ENCODE measurements around the gene TEAD1.

The TEAD1 gene

GRCh38 chr11:12762696-12763324 lies 88.6 kb downstream of the TEAD1 start:
- DNase-seq (ENCODE audit: extremely low read depth, low read depth) = no peak
- TF ChIP-seq CTCF (IDR thresholded peaks at IDR 0.05; ENCODE audit: low read depth, low read length) = no peak

- no peak for DNase-seq (ENCODE audit: extremely low read depth, low read depth)
- no peak for TF ChIP-seq CTCF (IDR thresholded peaks at IDR 0.05; ENCODE audit: low read depth, low read length)
Observed at GRCh38 chr11:12764187-12764914, 90.1 kb downstream of the TEAD1 start.

- DNase-seq (ENCODE audit: extremely low read depth, low read depth) = no peak
- no peak for TF ChIP-seq CTCF (IDR thresholded peaks at IDR 0.05; ENCODE audit: low read depth, low read length)
Observed at GRCh38 chr11:12765428-12765827, 91.2 kb downstream of the TEAD1 start.

GRCh38 chr11:12767027-12767426 lies 92.8 kb downstream of the TEAD1 start:
- TF ChIP-seq CTCF (IDR thresholded peaks at IDR 0.05; ENCODE audit: low read depth, low read length) = no peak
- no peak for DNase-seq (ENCODE audit: extremely low read depth, low read depth)

- no peak for DNase-seq (ENCODE audit: extremely low read depth, low read depth)
Observed at GRCh38 chr11:12767577-12767976, 93.4 kb downstream of the TEAD1 start.

GRCh38 chr11:12768726-12769673 lies 94.8 kb downstream of the TEAD1 start:
- no peak for TF ChIP-seq CTCF (IDR thresholded peaks at IDR 0.05; ENCODE audit: low read depth, low read length)
- DNase-seq (ENCODE audit: extremely low read depth, low read depth) = no peak

More at GRCh38 chr11:12767577-12767976, 93.4 kb downstream of the TEAD1 start:
- no peak for TF ChIP-seq CTCF (IDR thresholded peaks at IDR 0.05; ENCODE audit: low read depth, low read length)
